NAMALWA (cell line): ENCODE results near the gene OR6S1.

Source experiments
- DNase-seq: peaks from one replicate; pipeline ENCODE4 v3.0.0-alpha.2; 2015; ENCODE audit warnings: low spot score

Gene OR6S1, protein sequence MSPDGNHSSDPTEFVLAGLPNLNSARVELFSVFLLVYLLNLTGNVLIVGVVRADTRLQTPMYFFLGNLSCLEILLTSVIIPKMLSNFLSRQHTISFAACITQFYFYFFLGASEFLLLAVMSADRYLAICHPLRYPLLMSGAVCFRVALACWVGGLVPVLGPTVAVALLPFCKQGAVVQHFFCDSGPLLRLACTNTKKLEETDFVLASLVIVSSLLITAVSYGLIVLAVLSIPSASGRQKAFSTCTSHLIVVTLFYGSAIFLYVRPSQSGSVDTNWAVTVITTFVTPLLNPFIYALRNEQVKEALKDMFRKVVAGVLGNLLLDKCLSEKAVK

DNA sequence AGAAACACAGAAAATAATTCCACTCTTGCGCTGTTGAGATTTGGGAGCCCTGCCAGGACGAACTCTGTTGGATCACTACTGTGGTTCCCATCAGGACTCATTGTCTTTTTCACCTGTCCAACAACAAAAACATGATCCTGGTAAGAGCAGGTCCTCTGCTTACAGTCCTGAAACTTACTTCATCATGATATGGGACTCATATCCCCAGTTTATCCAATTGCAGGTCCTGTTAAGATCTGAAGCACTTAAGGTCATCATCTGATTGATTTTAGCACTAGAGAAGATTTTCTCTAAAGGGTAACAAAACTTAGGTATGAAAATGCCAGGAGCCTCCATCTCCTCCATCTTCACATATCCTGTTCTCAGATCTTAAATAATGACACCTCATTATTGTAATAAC lies at the start of gene OR6S1:
TSS of gene OR6S1 (minus strand) at position 101 of the 400 bp plus-strand sequence. CDS start at position 101, 0 bp downstream.
- DNase-seq = no peak

DNA sequence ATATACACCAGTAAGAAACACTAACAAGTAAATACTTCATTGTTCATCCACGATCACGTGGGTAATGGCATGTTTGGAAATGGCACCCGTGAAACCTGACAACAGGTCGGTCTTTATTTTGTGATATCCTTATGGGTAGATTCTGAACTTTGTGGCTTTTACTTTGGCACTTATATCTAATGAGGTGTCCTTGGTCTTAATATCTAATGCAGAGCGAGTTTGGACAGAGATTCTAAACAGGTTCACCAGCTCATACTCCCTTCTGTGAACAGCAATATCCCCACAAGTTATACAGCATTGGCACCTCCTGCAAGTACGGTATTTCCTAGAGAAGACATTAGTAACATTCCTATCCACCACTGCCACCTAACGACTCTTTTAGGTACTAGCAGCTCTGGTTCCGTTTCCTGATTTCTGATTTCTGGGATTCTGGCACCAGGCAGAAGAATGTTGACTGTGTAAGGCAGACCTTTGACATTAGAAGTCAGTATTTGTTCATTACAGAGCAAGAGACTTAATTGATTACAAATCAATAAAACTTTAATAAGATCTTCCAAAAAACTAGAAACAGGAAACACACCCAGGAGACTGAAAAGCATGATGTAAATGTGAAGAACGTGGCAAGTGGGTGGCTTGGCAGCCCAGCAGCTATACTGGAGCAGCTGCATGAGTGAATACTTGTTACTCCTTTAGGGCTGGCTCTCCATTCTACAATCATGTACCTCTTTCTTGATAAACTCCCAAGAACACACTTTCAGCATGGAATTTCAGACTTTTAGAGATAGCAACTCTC lies 49.6 kb upstream of the OR6S1 start:
- DNase-seq = peak; percentile 82

DNA sequence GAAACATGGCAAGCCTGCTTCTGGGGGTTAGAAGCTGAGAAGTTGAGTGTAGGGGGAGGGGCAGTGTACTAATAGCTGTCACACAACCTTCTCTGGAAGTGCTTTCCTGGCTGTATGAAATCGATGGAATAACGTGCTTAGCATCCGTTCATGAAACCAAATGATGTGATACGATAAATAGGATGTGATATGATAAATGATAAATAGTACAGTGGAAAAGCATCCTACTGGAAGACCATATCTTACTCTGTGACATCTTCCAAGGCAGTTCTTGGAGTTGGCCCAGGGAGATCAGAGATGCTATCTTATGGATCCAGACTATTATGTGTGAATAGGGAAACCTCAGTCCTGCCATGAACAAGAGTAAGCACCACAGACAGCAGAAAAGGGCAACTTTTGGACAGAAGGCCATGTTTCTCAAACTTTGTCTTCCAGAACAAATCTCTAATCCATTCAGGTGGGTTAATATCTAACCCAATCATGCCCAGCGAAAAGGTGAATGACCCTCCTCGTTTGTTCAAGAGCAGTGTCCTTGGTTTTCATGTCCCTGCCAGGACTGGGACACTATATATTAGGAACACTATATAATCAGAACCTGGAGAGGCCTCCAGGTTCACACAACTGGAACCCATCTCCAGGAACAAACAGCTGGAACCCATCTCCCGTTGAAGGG lies 46.8 kb upstream of the OR6S1 start, which contains the start of gene ANG:
TSS of gene ANG (plus strand) at position 598 of the 673 bp plus-strand sequence. CDS start 4,801 bp downstream, outside the sequence.
- no peak for DNase-seq

DNA sequence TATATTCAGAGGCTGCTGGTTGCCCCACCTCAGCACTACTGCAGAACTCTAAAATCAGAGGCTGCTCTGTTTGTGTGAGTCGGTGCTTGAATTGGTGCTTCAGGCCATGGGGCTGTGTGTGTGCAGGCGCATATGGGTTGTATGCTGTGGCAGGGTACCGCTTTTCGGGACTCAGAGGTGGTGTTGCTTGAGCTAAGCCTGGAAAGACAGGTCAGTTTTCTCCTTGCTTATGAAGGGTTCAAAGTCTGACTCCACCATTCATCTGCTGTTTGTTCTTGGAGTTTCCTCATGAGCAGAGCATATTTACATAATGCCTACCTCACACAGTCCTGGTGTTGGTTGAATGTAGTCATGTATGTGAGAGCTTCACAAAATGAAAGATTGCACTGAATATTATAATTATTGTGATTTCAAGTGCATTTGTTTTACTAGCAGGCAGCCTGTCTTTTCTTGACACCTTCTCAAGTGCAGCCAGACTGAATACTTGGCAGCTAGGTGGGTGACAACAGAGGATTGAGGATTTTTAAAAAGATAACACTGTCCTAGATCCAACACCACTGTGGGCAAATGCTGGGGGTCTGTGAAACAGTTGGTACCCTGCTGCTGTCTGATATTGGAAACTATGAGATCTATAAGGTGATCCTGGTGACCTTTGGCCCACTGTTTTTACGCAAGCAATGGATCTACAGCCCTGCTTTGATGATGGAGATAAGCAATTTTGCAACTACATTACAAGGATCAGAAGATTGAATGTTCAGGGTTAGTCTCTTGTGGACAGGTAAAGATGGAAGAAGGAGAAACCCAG lies 46.1 kb upstream of the OR6S1 start:
- no peak for DNase-seq

DNA sequence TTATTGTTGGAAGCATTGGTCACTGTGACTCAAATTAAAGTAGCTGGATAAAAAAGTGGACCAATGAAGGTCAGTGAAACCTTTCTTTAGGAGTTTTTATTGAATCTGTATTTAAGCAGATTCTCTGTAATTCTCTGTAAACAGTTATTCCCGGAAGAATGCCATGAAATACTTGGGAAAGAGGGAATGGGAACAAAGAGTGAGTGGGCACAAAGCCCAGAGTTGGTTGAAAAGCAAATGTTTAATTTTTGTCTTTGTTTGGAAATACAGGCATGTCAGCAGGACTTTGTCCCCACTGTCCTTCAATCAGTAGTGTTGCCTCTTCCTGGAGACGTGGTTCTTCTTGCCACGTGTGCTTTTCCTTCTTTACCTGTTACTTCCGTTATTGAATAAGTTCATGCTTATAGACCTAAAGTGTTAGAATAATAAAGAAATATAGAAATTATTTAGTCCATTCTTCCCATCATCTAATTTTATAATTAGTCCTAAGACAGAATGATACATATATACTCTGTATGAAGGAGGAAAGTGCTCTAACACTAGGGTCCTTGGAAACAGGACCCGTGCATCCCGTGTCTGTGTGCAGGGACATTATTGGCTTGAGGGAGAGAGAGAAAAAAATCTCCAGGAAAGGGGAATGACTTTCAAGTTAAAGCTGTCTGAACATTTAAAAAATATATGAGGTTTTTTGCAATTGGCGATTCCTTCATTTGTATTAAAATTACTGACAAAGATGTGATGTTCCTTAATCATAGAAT lies 45.1 kb upstream of the OR6S1 start:
- DNase-seq = no peak

DNA sequence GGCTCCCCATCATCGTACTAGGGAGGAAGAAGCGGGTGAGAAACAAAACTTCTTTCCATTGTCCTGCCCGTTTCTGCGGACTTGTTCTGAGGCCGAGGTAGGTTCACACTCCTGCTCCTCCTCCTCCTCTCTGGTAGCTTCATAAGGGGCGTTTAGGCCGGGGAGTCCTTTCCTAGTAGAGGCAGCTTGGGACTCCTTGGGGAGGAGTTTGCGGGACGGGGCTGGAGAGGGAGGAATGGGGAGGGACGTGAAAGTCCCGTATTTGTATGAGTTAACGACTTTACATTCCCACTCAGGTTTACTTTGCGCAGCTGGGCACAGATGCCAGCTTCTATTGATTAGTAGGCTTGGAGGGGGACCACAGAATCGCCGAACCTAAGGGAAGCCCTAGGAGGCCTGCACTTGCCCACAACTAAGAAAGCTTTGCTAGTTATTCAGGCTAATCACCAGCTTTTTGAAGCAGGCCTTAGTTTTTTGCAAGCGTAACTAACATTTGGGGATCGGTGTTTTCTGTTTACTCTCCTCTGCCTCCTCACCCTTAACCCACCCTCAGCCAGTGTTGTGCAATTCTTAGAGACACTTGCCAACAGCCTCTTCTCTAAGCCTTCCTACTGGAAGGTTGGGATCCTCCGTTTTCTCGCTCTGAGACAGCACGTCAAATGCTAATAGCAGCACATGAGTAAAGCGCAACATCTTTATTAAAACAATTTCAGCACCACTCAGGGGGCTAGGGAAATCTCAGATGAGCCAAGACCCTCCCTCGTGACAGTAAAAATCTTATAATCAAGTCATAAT lies 43.4 kb upstream of the OR6S1 start:
- no peak for DNase-seq

DNA sequence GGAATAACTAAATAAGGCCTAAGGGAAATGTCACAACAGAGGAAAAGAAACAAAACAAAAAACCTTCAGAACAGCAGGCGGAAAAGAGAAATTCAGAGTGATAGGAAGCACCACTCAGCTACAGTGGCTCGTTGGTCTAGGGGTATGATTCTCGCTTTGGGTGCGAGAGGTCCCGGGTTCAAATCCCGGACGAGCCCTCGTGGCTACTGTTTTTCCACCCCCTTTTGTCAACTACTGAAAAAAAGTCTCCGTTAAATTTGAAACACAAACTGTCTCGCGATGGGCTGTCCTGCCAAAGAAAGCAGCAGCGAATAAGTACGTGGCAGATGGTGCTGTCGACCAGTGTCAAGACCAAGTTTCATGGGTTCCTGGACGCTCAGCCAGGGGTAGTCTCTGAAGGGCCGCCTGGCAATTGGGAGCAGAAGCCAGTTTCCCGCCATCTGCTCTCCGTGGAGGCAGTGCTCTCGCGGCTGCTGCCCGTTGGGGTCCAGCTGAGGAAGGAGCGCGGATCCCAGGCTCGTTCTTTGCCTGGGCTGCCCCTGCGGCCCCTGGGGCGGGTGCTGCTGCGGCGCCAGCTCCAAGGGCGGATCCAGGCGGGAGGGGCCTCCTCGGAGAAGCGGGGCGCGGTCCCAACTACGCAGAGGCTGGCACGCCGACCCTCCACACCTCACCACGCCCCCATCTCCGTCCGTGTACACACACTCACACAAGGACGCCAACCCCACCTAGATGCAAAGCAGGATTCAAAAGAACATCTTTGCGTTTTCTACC lies 42.6 kb upstream of the OR6S1 start, which contains the start of gene RNASE4:
TSS of gene RNASE4 (plus strand) at position 670 of the 771 bp plus-strand sequence. CDS start 14,812 bp downstream, outside the sequence.
- peak; percentile 92 for DNase-seq

DNA sequence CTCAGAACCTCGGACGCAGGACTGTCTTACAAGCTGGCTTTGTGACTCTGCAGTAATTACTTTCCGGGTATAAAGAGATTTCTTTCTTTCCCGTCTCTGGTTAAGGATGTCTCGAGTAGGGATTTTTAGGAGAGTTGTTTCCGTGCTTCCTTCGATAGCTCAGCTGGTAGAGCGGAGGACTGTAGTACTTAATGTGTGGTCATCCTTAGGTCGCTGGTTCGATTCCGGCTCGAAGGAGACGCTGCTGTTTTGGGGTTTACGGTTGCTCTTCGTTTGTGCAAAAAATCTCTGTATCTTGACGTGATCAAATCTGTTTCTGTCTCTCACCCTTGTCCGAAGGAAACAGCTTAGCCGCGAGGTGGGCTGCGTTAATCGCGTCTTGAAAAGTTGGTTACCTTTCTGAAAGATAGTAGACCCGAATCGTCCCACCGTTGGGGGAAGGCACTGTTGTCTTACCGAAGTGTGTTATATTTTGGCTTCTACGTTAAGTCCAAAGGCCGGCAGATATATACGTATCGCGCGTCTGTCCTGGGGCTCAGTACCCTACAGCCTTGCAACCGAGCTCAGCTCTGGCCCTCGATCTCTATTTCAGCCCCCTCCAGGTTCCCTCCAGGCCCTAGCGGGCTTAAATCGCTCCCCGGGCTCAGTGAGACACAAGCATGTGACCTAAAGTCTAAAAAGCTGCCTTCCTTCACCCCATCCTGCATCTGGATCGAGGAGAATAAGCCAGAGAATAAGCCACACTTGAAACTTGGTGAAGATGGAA lies 41.8 kb upstream of the OR6S1 start:
- DNase-seq = peak; percentile 94

DNA sequence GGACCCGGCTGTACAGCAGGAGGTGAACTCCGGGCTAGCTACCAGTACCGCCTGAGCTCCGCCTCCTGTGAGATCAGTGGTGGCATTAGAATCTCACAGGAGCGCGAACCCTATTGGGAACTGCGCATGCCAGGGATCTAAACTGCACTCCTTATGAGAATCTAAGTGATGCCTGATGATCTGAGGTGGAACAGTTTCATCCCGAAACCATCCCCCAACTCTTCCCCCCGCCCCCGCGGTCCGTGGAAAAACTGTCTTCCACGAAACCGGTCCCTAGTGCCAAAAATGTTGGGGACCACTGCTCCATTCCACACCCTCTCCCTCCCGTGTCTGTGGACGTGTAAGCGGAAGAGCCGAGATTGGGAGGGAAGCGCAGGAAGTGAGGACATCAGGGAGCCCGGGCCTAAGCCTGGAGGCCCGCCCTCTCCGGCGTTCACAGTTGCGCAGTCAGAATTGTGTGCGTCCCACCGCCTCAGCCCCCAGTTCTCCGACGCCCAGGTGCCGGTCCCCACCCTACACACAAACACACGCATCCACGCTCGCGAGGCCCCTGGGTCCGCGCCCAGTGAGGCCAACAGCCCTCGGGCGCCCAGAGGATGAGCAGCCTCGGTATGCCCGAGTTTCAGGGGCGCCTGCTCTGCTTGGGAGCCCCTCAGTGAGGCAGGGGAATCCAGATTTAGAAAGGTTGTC lies 41.1 kb upstream of the OR6S1 start:
- DNase-seq = peak; percentile 91

DNA sequence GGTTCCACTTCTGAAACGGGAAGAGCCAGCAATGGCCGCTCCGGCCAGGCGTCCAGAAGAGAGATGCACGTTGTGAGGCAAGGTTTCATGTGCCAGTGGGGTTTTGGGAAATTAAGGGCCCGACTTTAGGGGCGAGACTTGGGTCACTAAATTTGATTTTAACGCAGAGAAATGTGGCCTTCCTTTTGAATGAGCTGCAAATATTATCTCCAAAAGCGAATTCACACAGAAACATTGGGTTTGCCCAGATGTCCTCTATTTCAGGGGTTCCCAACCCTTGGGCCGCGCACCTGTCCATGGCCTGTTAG lies 40.6 kb upstream of the OR6S1 start:
- no peak for DNase-seq

DNA sequence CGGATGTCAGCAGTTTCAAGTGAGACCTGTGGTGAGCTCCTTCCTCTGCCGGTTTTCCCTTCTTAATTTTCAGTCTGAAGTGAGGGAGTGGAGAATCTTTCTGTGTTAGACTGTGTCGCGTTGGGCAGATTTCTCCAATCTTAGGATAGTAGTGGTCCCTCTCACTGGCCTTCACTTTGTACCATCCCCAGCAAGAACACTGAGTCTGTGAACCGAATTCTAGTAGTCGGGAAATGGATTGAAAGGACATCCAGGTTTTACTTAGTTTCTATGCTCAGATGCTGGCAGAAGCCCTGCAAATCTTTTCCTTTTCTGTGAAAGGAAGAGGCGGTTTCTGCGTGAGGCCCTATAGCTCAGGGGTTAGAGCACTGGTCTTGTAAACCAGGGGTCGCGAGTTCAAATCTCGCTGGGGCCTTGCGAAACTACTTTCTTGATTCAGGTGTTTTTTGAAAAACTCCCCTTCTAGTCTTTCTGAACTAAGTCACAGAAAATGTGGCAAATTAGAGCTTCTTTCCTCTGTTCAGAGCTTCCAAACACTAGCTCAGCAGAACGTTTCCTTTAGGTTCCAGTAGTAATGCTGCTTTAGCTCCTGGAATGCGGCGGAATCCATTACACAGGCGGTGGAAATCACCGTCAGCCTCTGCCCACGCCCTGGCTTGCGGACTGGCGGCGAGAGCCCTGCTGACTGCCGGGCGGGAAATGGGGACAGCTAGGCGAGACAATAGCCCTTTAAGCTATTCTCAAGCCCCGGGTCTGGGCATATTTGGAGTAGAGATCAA lies 40.0 kb upstream of the OR6S1 start:
- peak; percentile 96 for DNase-seq

DNA sequence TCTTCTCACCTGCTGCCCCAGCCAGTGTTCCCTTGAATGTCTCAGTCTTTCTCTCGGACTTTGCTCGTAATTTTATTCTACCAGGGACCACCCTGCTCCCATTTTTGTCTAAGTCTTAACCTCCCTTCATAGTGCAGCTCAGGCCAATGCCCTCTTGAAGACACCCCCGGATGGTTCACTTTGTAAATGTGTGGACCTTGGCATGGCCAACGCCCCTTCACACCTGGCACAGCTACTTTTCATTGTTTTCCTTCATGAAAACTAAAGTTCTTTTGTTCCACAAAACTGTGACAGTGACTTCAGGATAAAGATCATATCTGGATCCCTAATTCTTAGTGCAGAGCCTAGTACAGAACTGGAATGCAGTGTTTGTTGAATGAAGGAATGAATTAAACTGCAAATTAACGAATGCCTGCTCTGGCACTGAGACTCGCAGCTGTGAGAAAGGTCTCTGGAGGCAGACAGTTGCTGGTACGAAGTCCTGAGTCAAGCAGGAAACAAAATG lies 39.4 kb upstream of the OR6S1 start:
- DNase-seq = no peak

DNA sequence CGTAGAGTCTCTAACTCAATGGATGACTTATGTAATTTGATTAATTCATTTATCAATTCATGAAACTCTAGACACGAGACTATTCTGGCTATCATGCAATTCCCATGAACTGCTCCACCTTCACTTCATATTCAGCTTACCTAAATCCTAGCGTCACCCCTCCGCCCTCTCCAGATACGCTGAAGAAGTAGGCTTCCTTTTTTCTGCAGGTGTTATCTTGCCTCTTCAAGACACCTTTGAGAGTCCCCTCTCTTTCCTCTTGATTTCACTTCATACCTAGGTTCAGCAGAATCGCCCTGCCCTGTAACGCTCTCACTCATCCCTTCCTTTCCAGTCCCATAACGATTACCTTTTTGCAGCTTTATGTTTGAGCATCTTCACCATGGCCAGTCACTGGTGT lies 38.9 kb upstream of the OR6S1 start:
- peak; percentile 34 for DNase-seq

DNA sequence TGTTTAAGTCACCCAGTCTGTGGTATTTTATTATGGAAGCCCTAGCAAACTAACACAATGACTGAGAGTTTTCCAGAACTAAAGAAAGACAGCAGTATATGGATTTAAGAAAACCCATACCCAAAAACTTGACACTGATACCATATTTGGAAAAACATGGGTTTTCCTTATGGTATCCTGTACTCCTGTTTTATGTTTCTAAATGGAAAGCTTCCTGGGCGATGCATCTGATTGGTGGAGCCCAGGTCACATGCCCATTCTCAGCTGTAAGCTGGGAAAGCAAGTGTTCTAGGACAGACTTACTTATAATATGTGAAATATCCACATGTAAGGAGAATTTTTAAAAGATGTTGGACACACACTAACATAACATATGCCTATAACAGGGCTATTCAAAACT lies 38.4 kb upstream of the OR6S1 start:
- DNase-seq = peak; percentile 36

DNA sequence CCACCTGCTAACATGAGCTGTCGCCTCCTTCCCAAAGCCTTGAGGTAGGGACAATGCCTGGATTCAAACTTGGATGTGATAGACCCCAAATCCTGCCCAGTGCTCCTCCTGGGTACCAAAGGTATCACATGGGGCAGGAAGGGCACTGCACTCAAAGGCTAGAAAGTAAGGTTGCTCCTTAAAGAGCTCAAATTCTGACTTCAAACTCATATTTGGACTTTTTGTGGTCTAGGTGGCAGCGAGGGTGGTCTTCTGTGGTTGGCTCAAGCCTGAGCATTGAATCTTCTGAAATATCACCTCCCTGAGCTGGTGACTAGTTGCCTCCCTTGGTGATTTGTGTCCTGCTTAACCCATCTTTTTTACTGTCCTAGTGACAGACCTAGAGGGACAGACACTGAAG lies 34.6 kb upstream of the OR6S1 start:
- DNase-seq = no peak

DNA sequence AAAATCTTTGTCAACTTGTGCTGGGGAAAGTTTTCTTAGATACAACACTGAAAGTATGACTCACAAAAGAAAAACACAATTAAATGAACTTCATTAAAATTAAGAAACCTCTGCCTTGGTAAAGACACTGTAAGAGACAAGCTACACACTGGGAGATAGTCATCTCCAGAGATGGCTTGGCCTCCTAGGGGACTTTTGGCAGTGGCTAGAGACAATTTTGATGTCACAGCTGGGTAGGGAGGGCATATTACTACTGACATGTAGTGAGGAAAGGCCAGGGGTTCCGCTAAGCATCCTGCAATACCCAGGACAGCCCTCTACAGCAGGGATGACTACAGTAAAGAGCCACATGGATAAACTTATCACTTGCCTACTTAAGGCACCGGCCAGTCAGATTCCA lies 34.2 kb upstream of the OR6S1 start:
- DNase-seq = no peak
